HepG2 (cell line): Measurements from ENCODE around the gene SCNM1. TPM values are rescaled to one million over a fixed set of nuclear protein-coding genes. Genes with fewer than 3 reads are reported as not detected.

Experiments used
- EED ChIP-seq: sonication (generic); formaldehyde crosslinking; IDR thresholded peaks from 2 replicates; pipeline ENCODE4 v1.5.0; 2020; ENCODE audit warnings: mild to moderate bottlenecking, missing genetic modification reagents
- HHEX ChIP-seq: IDR thresholded peaks from 2 replicates; pipeline ENCODE4 v1.6.1; 2016; ENCODE audit warnings: control low read depth
- HMGXB4 ChIP-seq, 2 experiments: sonication (generic) in 1 of 2; formaldehyde crosslinking in 1 of 2; IDR thresholded peaks; 2 replicates each; pipeline versions ENCODE4 v1.4.0 to v1.6.1; 2018 to 2020; ENCODE audit warnings: missing genetic modification reagents in 2 of 2, borderline replicate concordance in 1 of 2, low read depth in 1 of 2, mild to moderate bottlenecking in 1 of 2, missing biosample characterization in 1 of 2
- HOXA5 ChIP-seq: sonication (generic); formaldehyde crosslinking; IDR thresholded peaks from 2 replicates; pipeline ENCODE4 v1.4.0; 2020; ENCODE audit warnings: missing genetic modification reagents
- JUN ChIP-seq: sonication (generic); formaldehyde crosslinking; IDR thresholded peaks from 2 replicates; pipeline ENCODE4 v1.4.0; 2020; ENCODE audit warnings: mild to moderate bottlenecking, missing genetic modification reagents
- KMT2A ChIP-seq: sonication (generic); formaldehyde crosslinking; IDR thresholded peaks from 2 replicates; pipeline ENCODE4 v1.4.0; 2020; ENCODE audit warnings: missing genetic modification reagents
- MNT ChIP-seq: fragments of 450-650 bp; IDR thresholded peaks from 2 replicates; pipeline ENCODE4 v1.6.1; 2016
- NFYC ChIP-seq: IDR thresholded peaks from 2 replicates; pipeline ENCODE4 v1.6.1; 2016; ENCODE audit warnings: missing genetic modification reagents, missing compliant biosample characterization
- SP1 ChIP-seq, 2 experiments: fragments of 450-650 bp in 1 of 2; sonication (generic) in 1 of 2; formaldehyde crosslinking in 1 of 2; IDR thresholded peaks; 2 replicates each; pipeline versions ENCODE4 v1.4.0 to v1.6.1; 2016 to 2020; ENCODE audit warnings: missing genetic modification reagents in 1 of 2
- TAF1 ChIP-seq: sonication (generic); formaldehyde crosslinking; IDR thresholded peaks from 2 replicates; pipeline ENCODE4 v1.4.0; 2020; ENCODE audit warnings: missing genetic modification reagents
- TIGD3 ChIP-seq: sonication (generic); formaldehyde crosslinking; IDR thresholded peaks from 2 replicates; pipeline ENCODE4 v1.5.1; 2020; ENCODE audit warnings: mild to moderate bottlenecking, missing genetic modification reagents, borderline replicate concordance
- TP53 ChIP-seq: sonication (generic); formaldehyde crosslinking; conservative IDR thresholded peaks from 2 replicates; pipeline ENCODE4 v1.4.0; 2020; ENCODE audit warnings: missing genetic modification reagents
- ZSCAN22 ChIP-seq: sonication (generic); formaldehyde crosslinking; IDR thresholded peaks from 2 replicates; pipeline ENCODE4 v1.4.0; 2020; ENCODE audit warnings: mild to moderate bottlenecking, missing genetic modification reagents
- polyA plus RNA-seq, 8 experiments: library from polyadenylated mRNA; depleted of rRNA in 3 of 8; stranded (reverse) in 7 of 8; unstranded in 1 of 8; fragments of >200 nt; fragmentation: Illumina TruSeq in 4 of 8; extraction: Trizol in 4 of 8; gene quantifications; 2 replicates each; pipeline versions ENCODE4 v1.2.1 to v1.2.3, GENCODE V29; 2011 to 2016; ENCODE audit warnings: low read depth in 4 of 8, missing spikeins in 1 of 8, mixed read lengths in 1 of 8; ENCODE audit not compliant: insufficient read depth in 1 of 8
- total RNA-seq, 5 experiments: library from RNA; depleted of rRNA; stranded (reverse); fragments of >200 nt; fragmentation: Illumina TruSeq; extraction: Trizol; gene quantifications; 2 replicates each; pipeline ENCODE4 v1.2.3, GENCODE V29; 2016; ENCODE audit warnings: low read depth in 1 of 5
- TF ChIP-seq, protein P1 (sequence below): sonication (generic); formaldehyde crosslinking; IDR thresholded peaks from 2 replicates; pipeline ENCODE4 v1.4.0; 2020; ENCODE audit warnings: missing genetic modification reagents
- TF ChIP-seq, protein P2 (sequence below): sonication (generic); formaldehyde crosslinking; IDR thresholded peaks from 2 replicates; pipeline ENCODE4 v1.5.0; 2020; ENCODE audit warnings: mild to moderate bottlenecking, missing genetic modification reagents
- TF ChIP-seq, protein P3 (sequence below): sonication (generic); formaldehyde crosslinking; IDR thresholded peaks from 2 replicates; pipeline ENCODE4 v1.4.0; 2020; ENCODE audit warnings: mild to moderate bottlenecking, missing genetic modification reagents

The SCNM1 gene
- total and polyA plus RNA-seq, 2 of the 13 experiments (the other 11 are each of a cell fraction or from before 2014, with no cell fraction given), result 16.3 to 31.5 TPM

DNA sequence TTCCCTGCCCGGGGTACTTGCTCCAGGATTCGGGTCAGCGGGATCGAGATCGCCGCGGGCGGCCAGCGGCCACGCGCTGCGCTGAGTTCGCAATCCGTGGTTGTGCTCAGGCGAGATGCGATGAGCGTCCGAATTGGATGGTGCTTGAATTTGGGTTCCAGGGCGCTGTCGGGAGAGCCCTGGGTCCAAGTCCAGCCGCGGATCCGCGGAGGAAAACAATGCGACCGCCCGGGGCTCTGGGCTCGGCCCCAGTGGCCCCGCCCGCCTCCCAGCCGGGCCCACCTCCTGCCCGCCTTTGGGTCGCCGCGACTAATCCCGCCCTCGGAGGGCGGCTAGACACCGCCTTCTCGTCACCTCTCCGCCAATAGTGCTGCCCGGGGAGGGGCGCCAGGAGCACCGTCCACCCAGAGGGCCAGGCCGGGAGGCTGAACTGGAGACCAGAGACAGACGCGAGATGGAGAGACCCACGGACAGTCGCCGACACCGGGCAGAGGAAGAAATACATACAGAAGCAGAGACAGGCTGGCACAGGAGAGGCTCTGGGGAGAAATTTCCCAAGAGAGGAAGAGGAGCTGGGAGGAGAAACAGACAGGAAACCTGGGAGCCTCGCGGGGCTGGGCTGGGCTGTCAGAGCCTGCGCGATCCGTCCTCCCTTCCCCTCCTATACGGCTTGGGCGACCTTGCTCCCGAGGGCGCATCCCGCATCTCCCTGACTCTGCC, 19.4 kb upstream of the SCNM1 start, which contains the start of gene SEMA6C (continued):
- TF ChIP-seq, protein P1, sequence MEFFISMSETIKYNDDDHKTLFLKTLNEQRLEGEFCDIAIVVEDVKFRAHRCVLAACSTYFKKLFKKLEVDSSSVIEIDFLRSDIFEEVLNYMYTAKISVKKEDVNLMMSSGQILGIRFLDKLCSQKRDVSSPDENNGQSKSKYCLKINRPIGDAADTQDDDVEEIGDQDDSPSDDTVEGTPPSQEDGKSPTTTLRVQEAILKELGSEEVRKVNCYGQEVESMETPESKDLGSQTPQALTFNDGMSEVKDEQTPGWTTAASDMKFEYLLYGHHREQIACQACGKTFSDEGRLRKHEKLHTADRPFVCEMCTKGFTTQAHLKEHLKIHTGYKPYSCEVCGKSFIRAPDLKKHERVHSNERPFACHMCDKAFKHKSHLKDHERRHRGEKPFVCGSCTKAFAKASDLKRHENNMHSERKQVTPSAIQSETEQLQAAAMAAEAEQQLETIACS, result no peak
- TF ChIP-seq HMGXB4 (CRISPR knock-in tag; IDR thresholded peaks at IDR 0.05; ENCODE audit: borderline replicate concordance in 1 of 2, low read depth in 1 of 2) (peak in 1 of 2 experiments; percentile 19; a peak in 1 of 4 replicates), HHEX (CRISPR knock-in tag) (no peak), EED (no peak; the same call in 1 of the 2 replicates), TAF1 (CRISPR knock-in tag) (peak; percentile 81), MNT (no peak), JUN (no peak), ZSCAN22 (CRISPR knock-in tag) (no peak), NFYC (CRISPR knock-in tag) (peak; percentile 81), TIGD3 (CRISPR knock-in tag) (peak; percentile 57; the same call in 1 of the 2 replicates), SP1 (IDR thresholded peaks at IDR 0.05) (no peak), SP1 (CRISPR knock-in tag; IDR thresholded peaks at IDR 0.05) (peak; percentile 93), KMT2A (no peak), TP53 (CRISPR knock-in tag) (no peak), HOXA5 (CRISPR knock-in tag) (peak; percentile 47; the same call in 1 of the 2 replicates)
- TF ChIP-seq, protein P2, sequence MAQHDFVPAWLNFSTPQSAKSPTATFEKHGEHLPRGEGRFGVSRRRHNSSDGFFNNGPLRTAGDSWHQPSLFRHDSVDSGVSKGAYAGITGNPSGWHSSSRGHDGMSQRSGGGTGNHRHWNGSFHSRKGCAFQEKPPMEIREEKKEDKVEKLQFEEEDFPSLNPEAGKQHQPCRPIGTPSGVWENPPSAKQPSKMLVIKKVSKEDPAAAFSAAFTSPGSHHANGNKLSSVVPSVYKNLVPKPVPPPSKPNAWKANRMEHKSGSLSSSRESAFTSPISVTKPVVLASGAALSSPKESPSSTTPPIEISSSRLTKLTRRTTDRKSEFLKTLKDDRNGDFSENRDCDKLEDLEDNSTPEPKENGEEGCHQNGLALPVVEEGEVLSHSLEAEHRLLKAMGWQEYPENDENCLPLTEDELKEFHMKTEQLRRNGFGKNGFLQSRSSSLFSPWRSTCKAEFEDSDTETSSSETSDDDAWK (CRISPR knock-in tag), result no peak
- TF ChIP-seq, protein P3, sequence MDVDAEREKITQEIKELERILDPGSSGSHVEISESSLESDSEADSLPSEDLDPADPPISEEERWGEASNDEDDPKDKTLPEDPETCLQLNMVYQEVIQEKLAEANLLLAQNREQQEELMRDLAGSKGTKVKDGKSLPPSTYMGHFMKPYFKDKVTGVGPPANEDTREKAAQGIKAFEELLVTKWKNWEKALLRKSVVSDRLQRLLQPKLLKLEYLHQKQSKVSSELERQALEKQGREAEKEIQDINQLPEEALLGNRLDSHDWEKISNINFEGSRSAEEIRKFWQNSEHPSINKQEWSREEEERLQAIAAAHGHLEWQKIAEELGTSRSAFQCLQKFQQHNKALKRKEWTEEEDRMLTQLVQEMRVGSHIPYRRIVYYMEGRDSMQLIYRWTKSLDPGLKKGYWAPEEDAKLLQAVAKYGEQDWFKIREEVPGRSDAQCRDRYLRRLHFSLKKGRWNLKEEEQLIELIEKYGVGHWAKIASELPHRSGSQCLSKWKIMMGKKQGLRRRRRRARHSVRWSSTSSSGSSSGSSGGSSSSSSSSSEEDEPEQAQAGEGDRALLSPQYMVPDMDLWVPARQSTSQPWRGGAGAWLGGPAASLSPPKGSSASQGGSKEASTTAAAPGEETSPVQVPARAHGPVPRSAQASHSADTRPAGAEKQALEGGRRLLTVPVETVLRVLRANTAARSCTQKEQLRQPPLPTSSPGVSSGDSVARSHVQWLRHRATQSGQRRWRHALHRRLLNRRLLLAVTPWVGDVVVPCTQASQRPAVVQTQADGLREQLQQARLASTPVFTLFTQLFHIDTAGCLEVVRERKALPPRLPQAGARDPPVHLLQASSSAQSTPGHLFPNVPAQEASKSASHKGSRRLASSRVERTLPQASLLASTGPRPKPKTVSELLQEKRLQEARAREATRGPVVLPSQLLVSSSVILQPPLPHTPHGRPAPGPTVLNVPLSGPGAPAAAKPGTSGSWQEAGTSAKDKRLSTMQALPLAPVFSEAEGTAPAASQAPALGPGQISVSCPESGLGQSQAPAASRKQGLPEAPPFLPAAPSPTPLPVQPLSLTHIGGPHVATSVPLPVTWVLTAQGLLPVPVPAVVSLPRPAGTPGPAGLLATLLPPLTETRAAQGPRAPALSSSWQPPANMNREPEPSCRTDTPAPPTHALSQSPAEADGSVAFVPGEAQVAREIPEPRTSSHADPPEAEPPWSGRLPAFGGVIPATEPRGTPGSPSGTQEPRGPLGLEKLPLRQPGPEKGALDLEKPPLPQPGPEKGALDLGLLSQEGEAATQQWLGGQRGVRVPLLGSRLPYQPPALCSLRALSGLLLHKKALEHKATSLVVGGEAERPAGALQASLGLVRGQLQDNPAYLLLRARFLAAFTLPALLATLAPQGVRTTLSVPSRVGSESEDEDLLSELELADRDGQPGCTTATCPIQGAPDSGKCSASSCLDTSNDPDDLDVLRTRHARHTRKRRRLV (CRISPR knock-in tag), result peak; percentile 83
